GM12878 (cell line): ENCODE results near the gene GHDC. TPM values are rescaled to one million over a fixed set of nuclear protein-coding genes. Genes with fewer than 3 reads are reported as not detected.

Experiments
- ATAC-seq: fragments of 200-7000 bp; cut with Tn5 transposase; 3 replicates; pipeline ENCODE4 v1.9.1; 2020; ENCODE audit warnings: mild to moderate bottlenecking, moderate library complexity
- BruUV-seq: library from RNA; stranded (reverse); fragments of 400-500 nt; replicated peaks from 2 replicates; lab custom pipeline; 2021; lab: Mats Ljungman, UMichigan
- CTCF ChIA-PET: fragments of 300-600 bp; sonication (Branson Sonifier 250); formaldehyde crosslinking; extraction: SDS; loops from one replicate; lab custom pipeline; 2021; ENCODE audit warnings: inconsistent platforms; lab: Yijun Ruan, JAX
- POLR2A ChIA-PET: fragments of 350-600 bp; formaldehyde crosslinking; extraction: SDS; loops from one replicate; lab custom pipeline; 2021; ENCODE audit warnings: inconsistent platforms; lab: Charles Lee
- RAD21 ChIA-PET: fragments of 300-600 bp; sonication (Branson Sonifier 250); formaldehyde crosslinking; loops from one replicate; lab custom pipeline; 2023; ENCODE audit warnings: antibody characterized with exemption; ENCODE audit not compliant: unreplicated experiment; lab: Charles Lee
- SMC1A ChIA-PET: fragments of 300-600 bp; sonication (Branson Sonifier 250); formaldehyde crosslinking; loops from one replicate; lab custom pipeline; 2023; ENCODE audit not compliant: unreplicated experiment, uncharacterized antibody; lab: Charles Lee
- DNase-seq: peaks from one replicate; pipeline ENCODE4 v3.0.0-alpha.2; 2011; ENCODE audit warnings: low read depth, low spot score
- FAIRE-seq: peaks from 3 replicates; lab custom pipeline; 2011; peaks lifted over from hg19 to GRCh38; lab: Jason Lieb, UNC
- H2AFZ ChIP-seq: 2 replicates; pipeline ENCODE4 v1.6.0; 2011; ENCODE audit warnings: low read depth, low read length, control low read depth; ENCODE audit not compliant: control insufficient read depth
- H3K27ac ChIP-seq: 2 replicates; pipeline ENCODE4 v1.5.1; 2011; ENCODE audit warnings: control low read depth; ENCODE audit not compliant: control insufficient read depth, insufficient read depth
- H3K27me3 ChIP-seq, 2 experiments: replicated peaks in 1 of 2; 2 replicates each; pipeline versions ENCODE4 v1.6.0 to v1.6.1; 2011; ENCODE audit warnings: low read length in 1 of 2; ENCODE audit not compliant: control insufficient read depth in 2 of 2, insufficient read depth in 2 of 2
- H3K36me3 ChIP-seq, 2 experiments: 2 replicates each; pipeline ENCODE4 v1.5.1; 2011; ENCODE audit warnings: low read length in 1 of 2; ENCODE audit not compliant: control insufficient read depth in 2 of 2, insufficient read depth in 2 of 2
- H3K4me1 ChIP-seq: 2 replicates; pipeline ENCODE4 v1.6.1; 2011; ENCODE audit warnings: mild to moderate bottlenecking, low read length, moderate library complexity, mixed read lengths; ENCODE audit not compliant: control insufficient read depth, insufficient read depth
- H3K4me2 ChIP-seq: 2 replicates; pipeline ENCODE4 v1.6.0; 2011; ENCODE audit warnings: control low read depth; ENCODE audit not compliant: control insufficient read depth, insufficient read depth
- H3K4me3 ChIP-seq: fragments of 200-600 bp; sonication (generic); 2 replicates; pipeline ENCODE4 v1.5.1; 2016
- H3K79me2 ChIP-seq: 2 replicates; pipeline ENCODE4 v1.6.0; 2011; ENCODE audit warnings: low read length; ENCODE audit not compliant: control insufficient read depth, insufficient read depth
- H3K9ac ChIP-seq: 2 replicates; pipeline ENCODE4 v1.8.0; 2011; ENCODE audit warnings: low read length, control low read depth, mixed read lengths; ENCODE audit not compliant: control insufficient read depth, insufficient read depth
- H3K9me3 ChIP-seq: replicated peaks from 3 replicates; pipeline ENCODE4 v1.5.1; 2011; ENCODE audit warnings: mild to moderate bottlenecking, low read length; ENCODE audit not compliant: control insufficient read depth, insufficient read depth
- H4K20me1 ChIP-seq: 2 replicates; pipeline ENCODE4 v1.6.0; 2011; ENCODE audit not compliant: control insufficient read depth, insufficient read depth
- BRCA1 ChIP-seq: IDR thresholded peaks from 2 replicates; pipeline ENCODE4 v1.6.1; 2011; ENCODE audit warnings: low read depth, low read length, improper control_type of control experiment
- CREB1 ChIP-seq: IDR thresholded peaks from 2 replicates; pipeline ENCODE4 v1.6.1; 2012; ENCODE audit warnings: low read depth, mild to moderate bottlenecking, inconsistent platforms
- ESRRA ChIP-seq: IDR thresholded peaks from 2 replicates; pipeline ENCODE4 v1.6.1; 2012; ENCODE audit warnings: mild to moderate bottlenecking, low read length, improper control_type of control experiment
- IKZF2 ChIP-seq, 2 experiments: fragments of 450-650 bp; IDR thresholded peaks; 2 replicates each; pipeline ENCODE4 v1.6.1; 2017; ENCODE audit warnings: mild to moderate bottlenecking in 2 of 2, moderate library complexity in 2 of 2
- MTA3 ChIP-seq: IDR thresholded peaks from 2 replicates; pipeline ENCODE4 v1.6.1; 2012; ENCODE audit warnings: low read length, inconsistent platforms, borderline replicate concordance
- NR2C1 ChIP-seq: fragments of 450-650 bp; IDR thresholded peaks from 2 replicates; pipeline ENCODE4 v1.6.1; 2017; ENCODE audit warnings: antibody characterized with exemption, mild to moderate bottlenecking, moderate library complexity
- RCOR1 ChIP-seq: conservative IDR thresholded peaks from 2 replicates; pipeline ENCODE4 v1.6.1; 2012; ENCODE audit warnings: low read depth, low read length, improper control_type of control experiment
- SMAD5 ChIP-seq: IDR thresholded peaks from 2 replicates; pipeline ENCODE4 v1.6.1; 2016; ENCODE audit warnings: antibody characterized with exemption, low read depth
- SRF ChIP-seq, 2 experiments: IDR thresholded peaks; 2 replicates each; pipeline ENCODE4 v1.6.1; 2011; ENCODE audit warnings: low read depth in 2 of 2, low read length in 2 of 2, mild to moderate bottlenecking in 1 of 2, moderate library complexity in 1 of 2
- TCF7 ChIP-seq: IDR thresholded peaks from 2 replicates; pipeline ENCODE4 v1.6.1; 2014; ENCODE audit warnings: antibody characterized with exemption, borderline replicate concordance
- ZNF274 ChIP-seq: IDR thresholded peaks from one replicate; pipeline ENCODE4 v1.8.0; 2011; ENCODE audit not compliant: insufficient read length, insufficient read depth
- WGBS: methylation state at CpG from one replicate; pipeline ENCODE4 v1.1.6; 2016; ENCODE audit warnings: low lambda C conversion rate; ENCODE audit not compliant: insufficient replicate concordance, insufficient coverage; ENCODE audit errors: missing lambda C conversion rate; 5-methylcytosine and 5-hydroxymethylcytosine counted together
- in situ Hi-C: fragments of 300-500 bp; cut with MboI; formaldehyde crosslinking; loops from 9 replicates; pipeline ENCODE4 v1.14.3; 2018; ENCODE audit warnings: mixed read lengths
- intact Hi-C: fragments of 100-400 bp; cut with micrococcal nuclease; formaldehyde crosslinking; loops from one replicate; pipeline ENCODE4 v1.14.2; 2022; ENCODE audit not compliant: unreplicated experiment
- polyA plus RNA-seq, 11 experiments: library from polyadenylated mRNA; depleted of rRNA in 4 of 11; unstranded in 6 of 11; stranded (reverse) in 5 of 11; fragments of >200 nt; fragmentation: Nextera tagmentation in 4 of 11; fragmentation: Illumina TruSeq in 1 of 11; extraction: Ambion mirVana in 4 of 11; extraction: Trizol in 1 of 11; gene quantifications; 1 replicate in 1 of 11; 2 replicates in 10 of 11; pipeline versions ENCODE4 v1.2.1 to v1.2.3, GENCODE V29; 2011 to 2016; ENCODE audit warnings: inconsistent platforms in 2 of 11, missing spikeins in 2 of 11, low read depth in 1 of 11
- total RNA-seq, 4 experiments: library from RNA; depleted of rRNA in 3 of 4; stranded (reverse); fragments of >200 nt in 3 of 4; fragmentation: Illumina TruSeq in 1 of 4; extraction: Trizol in 1 of 4; gene quantifications; 2 replicates each; pipeline versions ENCODE4 v1.2.1 to v1.2.3, GENCODE V29; 2013 to 2021
- TF ChIP-seq, protein P1 (sequence below): fragments of 450-650 bp; IDR thresholded peaks from 2 replicates; pipeline ENCODE4 v1.6.1; 2017; ENCODE audit warnings: mild to moderate bottlenecking, moderate library complexity
- TF ChIP-seq, protein P2 (sequence below): fragments of 450-650 bp; IDR thresholded peaks from 2 replicates; pipeline ENCODE4 v1.6.1; 2017; ENCODE audit warnings: mild to moderate bottlenecking
- TF ChIP-seq, protein P3 (sequence below): IDR thresholded peaks from 2 replicates; pipeline ENCODE4 v1.6.1; 2012; ENCODE audit warnings: low read length, inconsistent platforms
- TF ChIP-seq, protein P4 (sequence below): fragments of 450-650 bp; IDR thresholded peaks from 2 replicates; pipeline ENCODE4 v1.6.1; 2016; ENCODE audit warnings: mild to moderate bottlenecking

The GHDC gene
- total and polyA plus RNA-seq, 10 of the 15 experiments (the other 5 are each of a cell fraction or from before 2014, with no cell fraction given) = 0.72 to 20.6 (median 12.9) TPM

DNA sequence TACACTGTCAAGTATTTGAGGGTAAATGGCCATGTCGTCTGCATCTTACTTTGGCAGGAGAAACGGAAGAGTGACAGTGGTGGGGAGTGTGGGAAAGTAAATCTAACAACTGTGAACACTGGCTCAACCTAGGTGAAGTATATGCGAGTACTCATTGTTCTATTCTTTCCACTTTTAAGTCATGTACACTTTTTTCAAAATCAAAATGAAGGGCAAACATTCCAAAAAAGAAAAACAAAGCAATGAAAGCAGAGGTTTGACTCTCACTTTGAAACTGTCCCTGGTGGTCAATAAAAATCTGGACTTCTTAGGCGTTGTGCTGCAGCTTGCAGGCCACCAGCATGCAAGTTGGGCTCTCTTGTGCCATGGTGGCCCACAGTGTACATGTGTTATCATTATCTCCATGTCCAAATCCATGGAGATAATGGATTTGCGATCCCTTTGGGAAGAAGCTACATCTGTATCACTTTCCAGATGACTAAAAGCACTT, 49.2 kb upstream of the GHDC start (continued):
- TF ChIP-seq, protein P1, sequence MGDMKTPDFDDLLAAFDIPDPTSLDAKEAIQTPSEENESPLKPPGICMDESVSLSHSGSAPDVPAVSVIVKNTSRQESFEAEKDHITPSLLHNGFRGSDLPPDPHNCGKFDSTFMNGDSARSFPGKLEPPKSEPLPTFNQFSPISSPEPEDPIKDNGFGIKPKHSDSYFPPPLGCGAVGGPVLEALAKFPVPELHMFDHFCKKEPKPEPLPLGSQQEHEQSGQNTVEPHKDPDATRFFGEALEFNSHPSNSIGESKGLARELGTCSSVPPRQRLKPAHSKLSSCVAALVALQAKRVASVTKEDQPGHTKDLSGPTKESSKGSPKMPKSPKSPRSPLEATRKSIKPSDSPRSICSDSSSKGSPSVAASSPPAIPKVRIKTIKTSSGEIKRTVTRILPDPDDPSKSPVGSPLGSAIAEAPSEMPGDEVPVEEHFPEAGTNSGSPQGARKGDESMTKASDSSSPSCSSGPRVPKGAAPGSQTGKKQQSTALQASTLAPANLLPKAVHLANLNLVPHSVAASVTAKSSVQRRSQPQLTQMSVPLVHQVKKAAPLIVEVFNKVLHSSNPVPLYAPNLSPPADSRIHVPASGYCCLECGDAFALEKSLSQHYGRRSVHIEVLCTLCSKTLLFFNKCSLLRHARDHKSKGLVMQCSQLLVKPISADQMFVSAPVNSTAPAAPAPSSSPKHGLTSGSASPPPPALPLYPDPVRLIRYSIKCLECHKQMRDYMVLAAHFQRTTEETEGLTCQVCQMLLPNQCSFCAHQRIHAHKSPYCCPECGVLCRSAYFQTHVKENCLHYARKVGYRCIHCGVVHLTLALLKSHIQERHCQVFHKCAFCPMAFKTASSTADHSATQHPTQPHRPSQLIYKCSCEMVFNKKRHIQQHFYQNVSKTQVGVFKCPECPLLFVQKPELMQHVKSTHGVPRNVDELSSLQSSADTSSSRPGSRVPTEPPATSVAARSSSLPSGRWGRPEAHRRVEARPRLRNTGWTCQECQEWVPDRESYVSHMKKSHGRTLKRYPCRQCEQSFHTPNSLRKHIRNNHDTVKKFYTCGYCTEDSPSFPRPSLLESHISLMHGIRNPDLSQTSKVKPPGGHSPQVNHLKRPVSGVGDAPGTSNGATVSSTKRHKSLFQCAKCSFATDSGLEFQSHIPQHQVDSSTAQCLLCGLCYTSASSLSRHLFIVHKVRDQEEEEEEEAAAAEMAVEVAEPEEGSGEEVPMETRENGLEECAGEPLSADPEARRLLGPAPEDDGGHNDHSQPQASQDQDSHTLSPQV = no peak
- no peak for TF ChIP-seq MTA3
- TF ChIP-seq, protein P2, sequence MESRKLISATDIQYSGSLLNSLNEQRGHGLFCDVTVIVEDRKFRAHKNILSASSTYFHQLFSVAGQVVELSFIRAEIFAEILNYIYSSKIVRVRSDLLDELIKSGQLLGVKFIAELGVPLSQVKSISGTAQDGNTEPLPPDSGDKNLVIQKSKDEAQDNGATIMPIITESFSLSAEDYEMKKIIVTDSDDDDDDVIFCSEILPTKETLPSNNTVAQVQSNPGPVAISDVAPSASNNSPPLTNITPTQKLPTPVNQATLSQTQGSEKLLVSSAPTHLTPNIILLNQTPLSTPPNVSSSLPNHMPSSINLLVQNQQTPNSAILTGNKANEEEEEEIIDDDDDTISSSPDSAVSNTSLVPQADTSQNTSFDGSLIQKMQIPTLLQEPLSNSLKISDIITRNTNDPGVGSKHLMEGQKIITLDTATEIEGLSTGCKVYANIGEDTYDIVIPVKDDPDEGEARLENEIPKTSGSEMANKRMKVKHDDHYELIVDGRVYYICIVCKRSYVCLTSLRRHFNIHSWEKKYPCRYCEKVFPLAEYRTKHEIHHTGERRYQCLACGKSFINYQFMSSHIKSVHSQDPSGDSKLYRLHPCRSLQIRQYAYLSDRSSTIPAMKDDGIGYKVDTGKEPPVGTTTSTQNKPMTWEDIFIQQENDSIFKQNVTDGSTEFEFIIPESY = no peak
- TF ChIP-seq BRCA1 = no peak
- no peak for TF ChIP-seq SRF (IDR thresholded peaks at IDR 0.05; ENCODE audit: low read depth in 2 of 2, low read length in 2 of 2)
- TF ChIP-seq RCOR1 = no peak

DNA sequence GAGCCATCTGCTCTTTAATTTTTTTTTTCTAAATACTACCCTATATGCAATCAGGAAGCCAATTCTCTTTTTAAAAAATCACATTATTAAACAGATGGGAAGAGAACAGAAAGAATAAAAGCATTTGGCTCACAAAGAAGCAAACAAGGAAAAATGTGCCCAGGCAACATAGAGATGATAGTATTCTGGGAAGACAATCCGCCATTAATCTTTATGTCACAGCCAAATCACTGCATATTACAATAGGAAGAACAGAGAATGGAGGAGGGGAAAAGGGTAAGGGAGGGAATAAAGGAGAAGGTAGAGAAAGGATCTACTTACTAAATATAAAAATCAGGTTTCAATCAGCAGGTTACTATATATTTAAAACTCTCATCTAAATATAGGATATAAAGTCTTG, 47.6 kb upstream of the GHDC start:
- TF ChIP-seq CREB1 (no peak), SMAD5 (no peak), ZNF274 (no peak), TCF7 (no peak), NR2C1 (no peak), ESRRA (no peak), IKZF2 (IDR thresholded peaks at IDR 0.05) (no peak)
- TF ChIP-seq, protein P3, sequence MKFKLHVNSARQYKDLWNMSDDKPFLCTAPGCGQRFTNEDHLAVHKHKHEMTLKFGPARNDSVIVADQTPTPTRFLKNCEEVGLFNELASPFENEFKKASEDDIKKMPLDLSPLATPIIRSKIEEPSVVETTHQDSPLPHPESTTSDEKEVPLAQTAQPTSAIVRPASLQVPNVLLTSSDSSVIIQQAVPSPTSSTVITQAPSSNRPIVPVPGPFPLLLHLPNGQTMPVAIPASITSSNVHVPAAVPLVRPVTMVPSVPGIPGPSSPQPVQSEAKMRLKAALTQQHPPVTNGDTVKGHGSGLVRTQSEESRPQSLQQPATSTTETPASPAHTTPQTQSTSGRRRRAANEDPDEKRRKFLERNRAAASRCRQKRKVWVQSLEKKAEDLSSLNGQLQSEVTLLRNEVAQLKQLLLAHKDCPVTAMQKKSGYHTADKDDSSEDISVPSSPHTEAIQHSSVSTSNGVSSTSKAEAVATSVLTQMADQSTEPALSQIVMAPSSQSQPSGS = no peak
- TF ChIP-seq, protein P4, sequence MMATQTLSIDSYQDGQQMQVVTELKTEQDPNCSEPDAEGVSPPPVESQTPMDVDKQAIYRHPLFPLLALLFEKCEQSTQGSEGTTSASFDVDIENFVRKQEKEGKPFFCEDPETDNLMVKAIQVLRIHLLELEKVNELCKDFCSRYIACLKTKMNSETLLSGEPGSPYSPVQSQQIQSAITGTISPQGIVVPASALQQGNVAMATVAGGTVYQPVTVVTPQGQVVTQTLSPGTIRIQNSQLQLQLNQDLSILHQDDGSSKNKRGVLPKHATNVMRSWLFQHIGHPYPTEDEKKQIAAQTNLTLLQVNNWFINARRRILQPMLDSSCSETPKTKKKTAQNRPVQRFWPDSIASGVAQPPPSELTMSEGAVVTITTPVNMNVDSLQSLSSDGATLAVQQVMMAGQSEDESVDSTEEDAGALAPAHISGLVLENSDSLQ = no peak
- H3K4me1 ChIP-seq = no peaks in the 10 kb centered on the region
- POLR2A ChIA-PET = no interaction called here
- SMC1A ChIA-PET = no interaction called here
- 90% methylated on average over 1 of the region's 1 CpG for WGBS
- no peaks in the 10 kb centered on the region for H3K27me3 ChIP-seq
- no peak overlapping the region for H2AFZ ChIP-seq
- H3K4me3 ChIP-seq = no peak overlapping the region
- H3K36me3 ChIP-seq = no peaks in the 10 kb centered on the region
- CTCF ChIA-PET = no interaction called here
- no TSS peak for BruUV-seq
- H4K20me1 ChIP-seq = no peaks in the 10 kb centered on the region
- peaks cover 6% of the 10 kb centered on the region for H3K79me2 ChIP-seq
- RAD21 ChIA-PET = no interaction called here
- no peak overlapping the region for H3K4me2 ChIP-seq
- no peak for DNase-seq
- no peaks in the 10 kb centered on the region for H3K9me3 ChIP-seq
- FAIRE-seq = no peak
- in situ Hi-C loops = no loop called here
- ATAC-seq = no peak
- H3K9ac ChIP-seq = no peak overlapping the region
- intact Hi-C loops = no loop called here
- H3K27ac ChIP-seq = no peak overlapping the region
